ENCODE measurements around the gene NRDE2. TPM values are rescaled to one million over a fixed set of nuclear protein-coding genes. Genes with fewer than 3 reads are reported as not detected.

The NRDE2 gene
- total RNA-seq, 1 donor from 2014 or later = 11.2 TPM

DNA sequence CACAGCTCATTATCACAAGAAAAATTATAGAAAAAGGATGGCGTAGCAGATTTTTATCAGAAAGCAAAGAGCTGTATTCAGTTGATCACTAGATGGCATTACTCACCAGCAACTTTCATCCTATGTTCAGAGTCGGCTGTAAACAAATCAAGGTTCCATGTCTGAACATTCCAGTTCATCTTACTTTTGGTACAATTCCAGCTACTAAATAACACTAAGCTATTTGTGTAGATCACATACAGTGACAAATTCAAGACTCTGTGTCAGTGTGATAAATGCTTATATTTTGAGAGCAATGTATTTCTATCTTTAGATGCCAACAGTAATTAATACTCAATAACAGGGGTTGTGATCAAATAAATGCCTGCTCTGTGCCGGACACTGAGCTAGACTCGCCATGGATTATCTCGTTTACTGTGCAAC, 30.1 kb downstream of the NRDE2 start:
- DNase-seq (ENCODE audit: low spot score) = no peak
- intact Hi-C loops (cut with DNase I) = loop anchor here (2.0 to 10.0 kb wide), 4 partner anchors 96 to 456 kb away; partner anchors contain the start of gene CALM1

- no peak for DNase-seq (ENCODE audit: low spot score)
- intact Hi-C loops (cut with DNase I) = loop anchor here (5.0 to 10.0 kb wide), 3 partner anchors 96 to 456 kb away; partner anchors contain the start of gene CALM1
These were observed 30.6 kb downstream of the NRDE2 start for GRCh38 chr14:90301122-90301521.

DNA sequence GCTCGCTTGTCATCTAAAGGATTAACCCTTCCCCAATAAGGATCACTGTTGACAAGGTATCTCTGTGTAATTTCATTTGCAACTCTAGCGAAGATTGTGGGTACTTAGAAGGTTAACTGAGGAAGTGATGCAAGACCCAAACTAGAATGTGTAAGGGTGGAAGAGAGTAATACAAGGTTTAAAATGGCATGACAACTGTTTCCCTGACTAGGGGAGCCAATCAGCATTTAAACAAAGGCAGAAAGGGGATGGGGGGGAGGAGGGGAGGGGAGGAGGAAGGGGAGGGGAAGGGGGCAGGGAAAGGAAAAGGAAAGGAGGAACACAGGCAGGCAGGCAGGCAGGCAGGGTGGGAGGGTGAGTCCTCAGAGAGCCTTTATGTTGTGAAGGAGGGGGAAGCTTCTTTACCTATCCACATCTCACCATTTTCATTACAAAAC, 31.1 kb downstream of the NRDE2 start:
- DNase-seq (ENCODE audit: low spot score) = no peak
- intact Hi-C loops (cut with DNase I) = loop anchor here (5.0 to 10.0 kb wide), 3 partner anchors 97 to 457 kb away; partner anchors contain the start of gene CALM1

DNA sequence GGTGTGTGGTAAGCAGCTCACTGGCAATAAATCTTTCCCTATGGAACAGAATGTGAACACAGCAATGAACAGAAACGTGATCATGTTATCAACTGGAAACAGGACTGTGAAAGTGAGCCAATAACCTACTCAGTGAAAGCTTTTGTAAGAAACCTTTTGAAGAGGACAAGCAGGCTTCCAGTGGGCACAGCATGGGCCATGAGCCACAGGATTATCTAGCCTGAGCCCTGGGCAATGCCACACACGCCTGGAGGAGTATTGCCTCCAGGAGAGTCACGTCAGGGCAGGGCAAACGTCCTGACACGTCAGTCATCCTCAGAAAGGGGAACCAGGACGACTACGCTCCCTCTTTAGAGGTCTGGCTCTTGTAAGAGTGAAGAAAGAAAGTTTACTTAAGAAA, 32.3 kb downstream of the NRDE2 start:
- peak; percentile 81 for DNase-seq (ENCODE audit: low spot score)
- intact Hi-C loops (cut with DNase I) = no loop called here

- intact Hi-C loops (cut with DNase I) = no loop called here
- no peak for DNase-seq (ENCODE audit: low spot score)
These were observed 33.7 kb downstream of the NRDE2 start for GRCh38 chr14:90297876-90298629.

GRCh38 chr14:90296641-90297040, 35.1 kb downstream of the NRDE2 start:
- no peak for DNase-seq (ENCODE audit: low spot score)
- intact Hi-C loops (cut with DNase I) = no loop called here

GRCh38 chr14:90295870-90296516, 35.7 kb downstream of the NRDE2 start:
- intact Hi-C loops (cut with DNase I) = no loop called here

GRCh38 chr14:90294872-90295271, 36.9 kb downstream of the NRDE2 start:
- DNase-seq (ENCODE audit: low spot score) = no peak
- intact Hi-C loops (cut with DNase I) = no loop called here

More at GRCh38 chr14:90295870-90296516, 35.7 kb downstream of the NRDE2 start:
- DNase-seq (ENCODE audit: low spot score) = no peak

GRCh38 chr14:90293766-90294730, 37.7 kb downstream of the NRDE2 start:
- intact Hi-C loops (cut with DNase I) = no loop called here
- DNase-seq (ENCODE audit: low spot score) = no peak

GRCh38 chr14:90291699-90292098, 40.0 kb downstream of the NRDE2 start:
- intact Hi-C loops (cut with DNase I) = no loop called here
- no peak for DNase-seq (ENCODE audit: low spot score)

DNA sequence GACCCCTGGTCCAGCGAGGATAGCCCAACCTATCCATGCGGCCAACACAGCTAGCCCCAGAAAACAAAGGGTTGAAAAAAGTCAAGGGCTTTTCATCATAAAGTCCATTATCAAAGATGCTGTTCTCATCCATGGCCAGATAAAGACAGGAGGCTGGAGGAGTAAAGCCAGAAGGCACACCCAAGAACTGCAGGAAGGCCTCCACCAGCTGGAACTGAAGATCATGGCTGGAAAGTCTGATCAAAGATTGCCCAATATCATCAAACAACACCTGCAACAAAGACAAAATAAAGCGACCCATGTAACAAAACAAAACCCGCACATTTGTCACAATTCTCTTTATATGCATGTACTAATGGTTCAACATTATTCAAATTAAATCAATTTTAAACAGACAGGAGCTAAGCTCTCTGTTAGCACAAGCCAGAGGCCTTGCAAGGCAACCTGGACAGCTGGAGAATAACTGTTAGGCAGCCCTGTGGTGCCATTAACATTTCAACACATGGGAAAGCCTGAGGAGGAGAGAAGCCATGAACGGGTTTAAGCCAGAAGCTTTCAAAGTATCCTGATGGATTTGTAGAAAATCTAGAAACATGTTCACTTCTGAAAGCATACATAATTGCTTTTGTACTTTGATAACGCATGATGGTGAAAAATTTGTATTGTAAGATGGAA, 41.3 kb downstream of the NRDE2 start:
- DNase-seq (ENCODE audit: low spot score) = no peak

DNA sequence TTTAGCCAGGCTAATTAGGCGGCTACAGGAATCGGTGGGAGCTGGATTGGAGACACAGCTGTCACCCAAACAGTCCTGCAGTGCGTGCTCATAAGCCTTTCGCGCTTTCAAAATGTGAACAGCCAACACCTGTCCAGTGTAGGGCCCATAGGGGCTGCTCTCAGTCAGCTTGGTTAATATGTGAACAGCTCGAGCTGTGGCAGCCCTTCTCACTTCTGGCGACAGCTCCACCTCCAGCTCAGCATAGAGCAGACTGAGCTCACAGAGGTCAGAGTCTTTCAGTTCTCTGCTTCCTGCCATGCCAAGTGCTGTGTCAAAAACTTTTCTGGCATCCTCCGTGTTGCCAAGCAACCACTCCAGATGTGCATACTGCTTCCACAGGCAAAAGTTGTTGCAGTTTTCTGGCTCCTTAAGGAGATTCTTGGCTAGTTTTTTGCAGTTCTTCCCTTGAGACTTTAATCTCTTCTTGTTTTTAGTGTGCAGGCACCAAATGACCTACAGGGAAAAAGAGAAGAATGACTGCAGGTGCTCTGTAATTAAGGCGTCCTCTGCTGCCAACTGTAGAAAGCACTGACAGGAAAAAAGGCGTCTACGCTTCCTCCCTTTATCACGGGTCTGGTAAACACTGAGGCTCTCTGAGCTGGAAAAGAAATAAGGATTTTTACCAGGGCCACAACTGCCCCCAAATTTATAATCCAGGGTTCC, 42.9 kb downstream of the NRDE2 start:
- DNase-seq (ENCODE audit: low spot score) = no peak
- intact Hi-C loops (cut with DNase I) = no loop called here

More for the DNA sequence above, 41.3 kb downstream of the NRDE2 start:
- intact Hi-C loops (cut with DNase I) = no loop called here

GRCh38 chr14:90287791-90288190, 44.0 kb downstream of the NRDE2 start:
- intact Hi-C loops (cut with DNase I) = no loop called here

GRCh38 chr14:90281756-90282155, 50.0 kb downstream of the NRDE2 start:
- intact Hi-C loops (cut with DNase I) = no loop called here
- no peak for DNase-seq (ENCODE audit: low spot score)

More at GRCh38 chr14:90287791-90288190, 44.0 kb downstream of the NRDE2 start:
- DNase-seq (ENCODE audit: low spot score) = no peak

DNA sequence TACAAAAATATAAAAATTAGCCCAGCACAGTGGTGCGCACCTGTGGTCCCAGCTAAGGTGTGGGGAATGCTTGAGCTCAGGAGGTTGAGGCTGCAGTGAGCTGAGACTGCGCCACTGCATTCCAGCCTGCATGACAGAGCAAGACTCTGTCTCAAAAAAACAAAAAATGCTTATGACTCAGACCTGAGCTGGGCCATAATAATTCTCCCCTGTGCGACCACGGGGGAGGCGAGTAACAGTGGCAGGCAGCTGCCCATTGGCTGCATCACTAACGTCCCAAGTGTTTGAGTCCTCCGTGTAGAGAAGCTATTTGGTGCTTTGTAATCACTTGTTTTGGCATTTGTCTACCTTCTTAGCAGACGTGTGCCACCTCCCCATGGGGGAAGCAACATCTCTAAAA, 50.5 kb downstream of the NRDE2 start:
- no peak for DNase-seq (ENCODE audit: low spot score)
- intact Hi-C loops (cut with DNase I) = no loop called here

GRCh38 chr14:90280096-90280495, 51.6 kb downstream of the NRDE2 start:
- DNase-seq (ENCODE audit: low spot score) = no peak
- intact Hi-C loops (cut with DNase I) = no loop called here

DNA sequence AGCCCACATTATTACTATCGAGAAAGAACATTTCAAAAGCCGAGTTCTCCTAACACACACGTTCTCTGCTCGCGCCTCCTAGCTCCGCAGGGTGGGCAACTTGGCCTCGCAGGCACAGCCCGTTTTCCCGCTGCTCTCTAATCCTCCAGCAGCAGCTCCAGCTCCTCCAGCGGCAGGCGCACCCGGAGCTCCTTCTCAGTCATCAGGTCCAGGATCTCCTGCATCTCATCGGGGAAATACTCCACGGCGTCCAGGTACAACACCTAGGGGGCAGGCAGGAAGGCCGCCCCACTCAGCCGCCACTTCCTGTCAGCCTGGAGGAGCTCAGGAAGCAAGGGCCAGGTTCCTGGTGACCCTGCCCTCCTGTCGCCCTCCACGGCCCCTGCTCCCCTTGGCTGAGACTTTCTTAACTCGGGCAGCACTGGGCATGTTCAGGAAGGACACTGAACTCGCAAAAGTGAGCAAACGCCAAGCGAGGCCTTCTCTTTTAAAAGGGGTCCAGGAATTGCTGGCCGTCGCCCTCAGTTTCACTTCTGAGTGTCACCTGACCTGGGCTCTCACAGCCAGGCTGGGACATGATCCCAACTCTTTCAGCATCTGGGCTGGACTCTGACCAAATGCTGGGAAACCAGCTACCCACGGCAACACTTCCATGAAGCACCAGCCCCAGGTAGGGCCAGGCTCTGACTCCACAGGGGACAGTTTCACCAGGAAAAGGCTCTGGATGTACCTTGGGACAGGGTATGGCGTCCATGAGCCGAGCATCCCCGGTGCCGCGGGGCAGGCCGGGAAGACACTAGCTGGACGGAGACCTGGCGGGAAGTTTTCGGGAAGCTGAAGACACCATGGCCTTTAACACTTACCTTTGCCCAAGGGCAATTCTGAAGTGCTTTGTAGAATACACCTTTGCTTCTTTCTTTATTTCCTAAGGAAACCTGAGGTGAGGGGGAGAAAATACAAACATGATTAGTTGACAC, 53.3 kb downstream of the NRDE2 start:
- intact Hi-C loops (cut with DNase I) = no loop called here
- DNase-seq (ENCODE audit: low spot score) = no peak
